Osteoblast (primary cell): ENCODE measurements around the gene MFSD2A. TPM values are rescaled to one million over a fixed set of nuclear protein-coding genes. Genes with fewer than 3 reads are reported as not detected.
A peak's percentile ranks its signal among the peaks of the same experiment; 100 is the strongest.

Source experiments
- DNase-seq: peaks from one replicate; pipeline ENCODE4 v3.0.0; 2011; ENCODE audit warnings: low spot score, mixed read lengths; ENCODE audit not compliant: insufficient read length; ENCODE audit errors: missing footprints
- H2AFZ ChIP-seq: 2 replicates; pipeline ENCODE4 v1.6.0; 2011; ENCODE audit warnings: mild to moderate bottlenecking, low read length
- H3K27ac ChIP-seq: 2 replicates; pipeline ENCODE4 v1.5.1; 2011; ENCODE audit warnings: mild to moderate bottlenecking, low read depth, low read length, moderate library complexity
- H3K27me3 ChIP-seq: 2 replicates; pipeline ENCODE4 v1.6.0; 2012; ENCODE audit warnings: mild to moderate bottlenecking, control low read depth, inconsistent platforms, low read length, moderate library complexity; ENCODE audit not compliant: insufficient read depth
- H3K36me3 ChIP-seq: 2 replicates; pipeline ENCODE4 v1.5.1; 2011; ENCODE audit warnings: mild to moderate bottlenecking, low read length, control low read depth, moderate library complexity; ENCODE audit not compliant: insufficient read depth
- H3K4me1 ChIP-seq: 2 replicates; pipeline ENCODE4 v1.5.1; 2011; ENCODE audit warnings: mild to moderate bottlenecking, low read length, control low read depth, moderate library complexity; ENCODE audit not compliant: insufficient read depth
- H3K4me2 ChIP-seq: 2 replicates; pipeline ENCODE4 v1.6.0; 2011; ENCODE audit warnings: mild to moderate bottlenecking, low read length; ENCODE audit not compliant: insufficient read depth
- H3K4me3 ChIP-seq: fragments of 200-600 bp; sonication (generic); 3 replicates; pipeline ENCODE4 v1.5.1; 2012; ENCODE audit warnings: mild to moderate bottlenecking, low read length, inconsistent platforms; ENCODE audit not compliant: insufficient read depth
- H3K79me2 ChIP-seq: 2 replicates; pipeline ENCODE4 v1.6.0; 2012; ENCODE audit warnings: mild to moderate bottlenecking, low read length, control low read depth, inconsistent platforms; ENCODE audit not compliant: insufficient read depth
- H3K9me3 ChIP-seq: 2 replicates; pipeline ENCODE4 v1.5.1; 2011; ENCODE audit warnings: low read depth, low read length, control low read depth
- H4K20me1 ChIP-seq: 2 replicates; pipeline ENCODE4 v1.6.0; 2012; ENCODE audit warnings: mild to moderate bottlenecking, low read length, control low read depth; ENCODE audit not compliant: insufficient read depth
- CTCF ChIP-seq: IDR thresholded peaks from 2 replicates; pipeline ENCODE4 v1.5.1; 2011; ENCODE audit warnings: mild to moderate bottlenecking, low read depth, low read length, moderate library complexity; ENCODE audit errors: extremely low read depth
- total RNA-seq: library from RNA; depleted of rRNA; stranded (reverse); fragments of >200 nt; gene quantifications from 2 replicates; pipeline ENCODE4 v1.2.3, GENCODE V29; 2012

The MFSD2A gene
- total RNA-seq, 1 donor: 3.6 TPM

- Histone ChIP-seq H3K27ac (no peak overlapping the region), H4K20me1 (no peaks in the 10 kb centered on the region), H3K27me3 (no peaks in the 10 kb centered on the region), H3K4me1 (peaks cover 3% of the 10 kb centered on the region), H2AFZ (no peak overlapping the region), H3K4me3 (no peak overlapping the region), H3K36me3 (peaks cover 48% of the 10 kb centered on the region), H3K9me3 (no peaks in the 10 kb centered on the region), H3K79me2 (no peaks in the 10 kb centered on the region), H3K4me2 (no peak overlapping the region)
- DNase-seq: no peak
- TF ChIP-seq CTCF: no peak
These were observed 9.6 kb downstream of the MFSD2A start for GRCh38 chr1:39964552-39964951.

- H4K20me1 ChIP-seq: no peaks in the 10 kb centered on the region
- peaks cover 3% of the 10 kb centered on the region for H3K4me1 ChIP-seq
- no peak overlapping the region for H2AFZ ChIP-seq
- H3K27me3 ChIP-seq: no peaks in the 10 kb centered on the region
- no peak for TF ChIP-seq CTCF
- no peak overlapping the region for H3K4me2 ChIP-seq
- H3K36me3 ChIP-seq: peaks cover 45% of the 10 kb centered on the region
- no peak overlapping the region for H3K4me3 ChIP-seq
- H3K27ac ChIP-seq: no peak overlapping the region
- no peaks in the 10 kb centered on the region for H3K9me3 ChIP-seq
- H3K79me2 ChIP-seq: no peaks in the 10 kb centered on the region
- no peak for DNase-seq
These were observed 10.1 kb downstream of the MFSD2A start for GRCh38 chr1:39965044-39965443.

GRCh38 chr1:39969048-39969447 is 14.1 kb downstream of the MFSD2A start:
- Histone ChIP-seq H3K4me2 (no peak overlapping the region), H3K9me3 (no peaks in the 10 kb centered on the region), H3K36me3 (peaks cover 32% of the 10 kb centered on the region), H3K27me3 (no peaks in the 10 kb centered on the region), H3K27ac (no peak overlapping the region), H4K20me1 (no peaks in the 10 kb centered on the region), H3K4me1 (peaks cover 3% of the 10 kb centered on the region), H3K79me2 (no peaks in the 10 kb centered on the region), H2AFZ (no peak overlapping the region), H3K4me3 (no peak overlapping the region)
- DNase-seq: peak; percentile 91
- TF ChIP-seq CTCF: no peak

GRCh38 chr1:39969531-39970270 is 14.8 kb downstream of the MFSD2A start:
- no peaks in the 10 kb centered on the region for H3K27me3 ChIP-seq
- no peak overlapping the region for H3K4me2 ChIP-seq
- no peak for DNase-seq
- H4K20me1 ChIP-seq: no peaks in the 10 kb centered on the region
- no peaks in the 10 kb centered on the region for H3K79me2 ChIP-seq
- H3K9me3 ChIP-seq: no peaks in the 10 kb centered on the region
- peaks cover 3% of the 10 kb centered on the region for H3K4me1 ChIP-seq
- peaks cover 32% of the 10 kb centered on the region for H3K36me3 ChIP-seq
- no peak for TF ChIP-seq CTCF
- no peak overlapping the region for H3K27ac ChIP-seq
- H3K4me3 ChIP-seq: no peak overlapping the region
- H2AFZ ChIP-seq: no peak overlapping the region
